SJCRH30 (cell line): ENCODE measurements around the gene MAP4. TPM values are rescaled to one million over a fixed set of nuclear protein-coding genes. Genes with fewer than 3 reads are reported as not detected.
"Not testable (repeated sequence)": the region's sequence is repeated elsewhere in the genome, so short reads cannot be mapped to it uniquely, and the experiment has no call there.

Source experiments
- DNase-seq, 2 experiments: peaks; one replicate each; pipeline ENCODE4 v3.0.0-alpha.2; 2015 to 2020
- H3K27ac ChIP-seq: fragments of 250-450 bp; sonication (Bioruptor Pico); 2 replicates; pipeline ENCODE4 v1.5.1; 2020; ENCODE audit warnings: mild to moderate bottlenecking, moderate library complexity
- H3K27me3 ChIP-seq: fragments of 250-450 bp; sonication (Bioruptor Pico); 2 replicates; pipeline ENCODE4 v1.5.1; 2020; ENCODE audit warnings: mild to moderate bottlenecking, moderate library complexity
- H3K36me3 ChIP-seq: fragments of 250-450 bp; sonication (Bioruptor Pico); 2 replicates; pipeline ENCODE4 v1.5.1; 2020; ENCODE audit warnings: mild to moderate bottlenecking, moderate library complexity
- H3K4me1 ChIP-seq: fragments of 250-450 bp; sonication (Bioruptor Pico); 2 replicates; pipeline ENCODE4 v1.5.1; 2020; ENCODE audit warnings: mild to moderate bottlenecking, moderate library complexity
- H3K4me3 ChIP-seq: fragments of 250-450 bp; sonication (Bioruptor Pico); 2 replicates; pipeline ENCODE4 v1.5.1; 2020; ENCODE audit warnings: mild to moderate bottlenecking, moderate library complexity
- H3K9me3 ChIP-seq: fragments of 250-450 bp; sonication (Bioruptor Pico); replicated peaks from 2 replicates; pipeline ENCODE4 v1.5.1; 2020; ENCODE audit warnings: mild to moderate bottlenecking, moderate library complexity
- total RNA-seq: library from RNA; depleted of rRNA; stranded (reverse); fragments of >200 nt; shearing (Covaris generic); gene quantifications from 2 replicates; pipeline ENCODE4 v1.2.3, GENCODE V29; 2014

MAP4 gene
- total RNA-seq, 1 experiment from 2014 or later = 65.4 TPM

- H3K4me3 ChIP-seq, H3K4me1 ChIP-seq, H3K27me3 ChIP-seq, H3K9me3 ChIP-seq, DNase-seq, H3K27ac ChIP-seq: not testable (repeated sequence)
- peaks cover 24% of the 10 kb centered on the region for H3K36me3 ChIP-seq
Observed at GRCh38 chr3:47887991-47888390, 128.2 kb downstream of the MAP4 start.

GRCh38 chr3:47885168-47885567, 131.0 kb downstream of the MAP4 start:
- Histone ChIP-seq H3K4me3 (no peak overlapping the region), H3K9me3 (no peaks in the 10 kb centered on the region), H3K27ac (no peak overlapping the region), H3K27me3 (no peaks in the 10 kb centered on the region), H3K36me3 (peaks cover 20% of the 10 kb centered on the region), H3K4me1 (no peaks in the 10 kb centered on the region)
- DNase-seq = no peak

GRCh38 chr3:47884603-47885002, 131.6 kb downstream of the MAP4 start:
- Histone ChIP-seq H3K4me1 (no peaks in the 10 kb centered on the region), H3K27ac (no peak overlapping the region), H3K27me3 (no peaks in the 10 kb centered on the region), H3K9me3 (no peaks in the 10 kb centered on the region), H3K36me3 (peaks cover 18% of the 10 kb centered on the region), H3K4me3 (no peak overlapping the region)
- DNase-seq = no peak

- no peak overlapping the region for H3K27ac ChIP-seq
- H3K4me1 ChIP-seq = 0 out of 2 replicates have a peak, but pooled peaks cover 3% of the 10 kb centered on the region
- no peaks in the 10 kb centered on the region for H3K9me3 ChIP-seq
- no peaks in the 10 kb centered on the region for H3K27me3 ChIP-seq
- no peak for DNase-seq
- 0 out of 2 replicates have a peak, but pooled peaks cover 9% of the 10 kb centered on the region for H3K36me3 ChIP-seq
- H3K4me3 ChIP-seq = no peak overlapping the region
Observed at GRCh38 chr3:47882338-47882737, 133.9 kb downstream of the MAP4 start.

- H3K36me3 ChIP-seq = peaks cover 16% of the 10 kb centered on the region
- DNase-seq = no peak
- no peaks in the 10 kb centered on the region for H3K9me3 ChIP-seq
- H3K4me3 ChIP-seq = no peak overlapping the region
- H3K4me1 ChIP-seq = 0 out of 2 replicates have a peak, but pooled peaks cover 5% of the 10 kb centered on the region
- no peaks in the 10 kb centered on the region for H3K27me3 ChIP-seq
- H3K27ac ChIP-seq = no peak overlapping the region
Observed at GRCh38 chr3:47877719-47878118, 138.5 kb downstream of the MAP4 start.

- Histone ChIP-seq H3K4me3 (no peak overlapping the region), H3K9me3 (no peaks in the 10 kb centered on the region), H3K27ac (no peak overlapping the region), H3K4me1 (0 out of 2 replicates have a peak, but pooled peaks cover 5% of the 10 kb centered on the region), H3K27me3 (no peaks in the 10 kb centered on the region), H3K36me3 (peaks cover 20% of the 10 kb centered on the region)
- peak in 1 of 2 experiments; percentile 19 for DNase-seq
Observed at GRCh38 chr3:47877290-47877689, 138.9 kb downstream of the MAP4 start.

GRCh38 chr3:47874913-47875312, 141.3 kb downstream of the MAP4 start:
- no peaks in the 10 kb centered on the region for H3K9me3 ChIP-seq
- no peak overlapping the region for H3K27ac ChIP-seq
- no peak for DNase-seq
- peaks cover 31% of the 10 kb centered on the region for H3K36me3 ChIP-seq
- 0 out of 2 replicates have a peak, but pooled peaks cover 5% of the 10 kb centered on the region for H3K4me1 ChIP-seq
- no peaks in the 10 kb centered on the region for H3K27me3 ChIP-seq
- no peak overlapping the region for H3K4me3 ChIP-seq

GRCh38 chr3:47874438-47874837, 141.8 kb downstream of the MAP4 start:
- no peak overlapping the region for H3K4me3 ChIP-seq
- H3K4me1 ChIP-seq = 0 out of 2 replicates have a peak, but pooled peaks cover 5% of the 10 kb centered on the region
- peaks cover 36% of the 10 kb centered on the region for H3K36me3 ChIP-seq
- no peaks in the 10 kb centered on the region for H3K9me3 ChIP-seq
- DNase-seq = no peak
- H3K27ac ChIP-seq = no peak overlapping the region
- no peaks in the 10 kb centered on the region for H3K27me3 ChIP-seq

- no peak overlapping the region for H3K27ac ChIP-seq
- DNase-seq = no peak
- H3K4me3 ChIP-seq = no peak overlapping the region
- no peaks in the 10 kb centered on the region for H3K9me3 ChIP-seq
- H3K4me1 ChIP-seq = 0 out of 2 replicates have a peak, but pooled peaks cover 5% of the 10 kb centered on the region
- no peaks in the 10 kb centered on the region for H3K27me3 ChIP-seq
- H3K36me3 ChIP-seq = peaks cover 40% of the 10 kb centered on the region
Observed at GRCh38 chr3:47872916-47873315, 143.3 kb downstream of the MAP4 start.

GRCh38 chr3:47871389-47871788, 144.8 kb downstream of the MAP4 start:
- no peaks in the 10 kb centered on the region for H3K9me3 ChIP-seq
- H3K27ac ChIP-seq = no peak overlapping the region
- H3K4me3 ChIP-seq = no peak overlapping the region
- no peaks in the 10 kb centered on the region for H3K27me3 ChIP-seq
- no peak for DNase-seq
- H3K4me1 ChIP-seq = no peaks in the 10 kb centered on the region
- peaks cover 48% of the 10 kb centered on the region for H3K36me3 ChIP-seq

- no peaks in the 10 kb centered on the region for H3K9me3 ChIP-seq
- H3K27me3 ChIP-seq = no peaks in the 10 kb centered on the region
- no peak overlapping the region for H3K27ac ChIP-seq
- H3K36me3 ChIP-seq = peaks cover 50% of the 10 kb centered on the region
- no peak overlapping the region for H3K4me3 ChIP-seq
- no peaks in the 10 kb centered on the region for H3K4me1 ChIP-seq
- DNase-seq = no peak
Observed at GRCh38 chr3:47870702-47871260, 145.4 kb downstream of the MAP4 start.

- DNase-seq = no peak
- Histone ChIP-seq H3K36me3 (peaks cover 46% of the 10 kb centered on the region), H3K4me1 (no peaks in the 10 kb centered on the region), H3K9me3 (no peaks in the 10 kb centered on the region), H3K27me3 (no peaks in the 10 kb centered on the region), H3K4me3 (no peak overlapping the region), H3K27ac (no peak overlapping the region)
Observed at GRCh38 chr3:47870156-47870555, 146.1 kb downstream of the MAP4 start.

GRCh38 chr3:47868306-47868705, 147.9 kb downstream of the MAP4 start:
- H3K4me3 ChIP-seq = no peak overlapping the region
- peaks cover 41% of the 10 kb centered on the region for H3K36me3 ChIP-seq
- no peaks in the 10 kb centered on the region for H3K27me3 ChIP-seq
- H3K9me3 ChIP-seq = no peaks in the 10 kb centered on the region
- no peak for DNase-seq
- H3K27ac ChIP-seq = no peak overlapping the region
- H3K4me1 ChIP-seq = no peaks in the 10 kb centered on the region

- Histone ChIP-seq H3K27me3 (no peaks in the 10 kb centered on the region), H3K27ac (no peak overlapping the region), H3K36me3 (peaks cover 35% of the 10 kb centered on the region), H3K4me1 (no peaks in the 10 kb centered on the region), H3K9me3 (no peaks in the 10 kb centered on the region), H3K4me3 (no peak overlapping the region)
- DNase-seq = no peak
Observed at GRCh38 chr3:47867451-47868044, 148.7 kb downstream of the MAP4 start.

- DNase-seq = no peak
- no peaks in the 10 kb centered on the region for H3K27me3 ChIP-seq
- peaks cover 26% of the 10 kb centered on the region for H3K36me3 ChIP-seq
Observed at GRCh38 chr3:47865192-47865591, 151.0 kb downstream of the MAP4 start.

More at GRCh38 chr3:47865192-47865591, 151.0 kb downstream of the MAP4 start:
- Histone ChIP-seq H3K4me1 (no peaks in the 10 kb centered on the region), H3K9me3 (no peaks in the 10 kb centered on the region), H3K4me3 (no peak overlapping the region), H3K27ac (no peak overlapping the region)
